Fibroblast of lung (primary cell): ENCODE measurements around the gene FAF2. TPM values are rescaled to one million over a fixed set of nuclear protein-coding genes. Genes with fewer than 3 reads are reported as not detected.

Source experiments
- DNase-seq, 2 donors: peaks; one replicate each; pipeline versions ENCODE4 v3.0.0 to v3.0.0-alpha.2; 2010; ENCODE audit warnings: low read depth in 2 of 2
- H2AFZ ChIP-seq: 2 replicates; pipeline ENCODE4 v1.5.1; 2012; ENCODE audit warnings: low read length, control low read depth, inconsistent platforms
- H3K27ac ChIP-seq: 2 replicates; pipeline ENCODE4 v1.5.1; 2011; ENCODE audit warnings: low read length, control low read depth; ENCODE audit not compliant: insufficient read depth
- H3K27me3 ChIP-seq: 2 replicates; pipeline ENCODE4 v1.5.1; 2011; ENCODE audit warnings: mild to moderate bottlenecking, low read length; ENCODE audit not compliant: control insufficient read depth, insufficient read depth
- H3K36me3 ChIP-seq: 2 replicates; pipeline ENCODE4 v1.5.1; 2011; ENCODE audit warnings: low read length; ENCODE audit not compliant: control insufficient read depth, insufficient read depth
- H3K4me1 ChIP-seq: 2 replicates; pipeline ENCODE4 v1.5.1; 2011; ENCODE audit warnings: low read length; ENCODE audit not compliant: control insufficient read depth, insufficient read depth; ENCODE audit errors: extremely low read depth
- H3K4me2 ChIP-seq: 2 replicates; pipeline ENCODE4 v1.5.1; 2011; ENCODE audit warnings: low read length, control low read depth; ENCODE audit not compliant: insufficient read depth; ENCODE audit errors: extremely low read depth
- H3K4me3 ChIP-seq, 4 experiments: fragments of 200-600 bp in 1 of 4; sonication (generic) in 1 of 4; replicated peaks in 1 of 4; 2 replicates each; pipeline ENCODE4 v1.5.1; 2011 to 2016; ENCODE audit warnings: low read length in 4 of 4, low read depth in 3 of 4, mild to moderate bottlenecking in 3 of 4, control low read depth in 2 of 4, inconsistent platforms in 1 of 4, mixed read lengths in 1 of 4; ENCODE audit not compliant: insufficient read depth in 1 of 4; ENCODE audit errors: control extremely low read depth in 1 of 4
- H3K79me2 ChIP-seq: 2 replicates; pipeline ENCODE4 v1.5.1; 2012; ENCODE audit warnings: mild to moderate bottlenecking, low read length, inconsistent platforms; ENCODE audit not compliant: control insufficient read depth, insufficient read depth
- H3K9ac ChIP-seq: 2 replicates; pipeline ENCODE4 v1.5.1; 2011; ENCODE audit warnings: mild to moderate bottlenecking, low read length, control low read depth; ENCODE audit not compliant: insufficient read depth
- H3K9me3 ChIP-seq: 2 replicates; pipeline ENCODE4 v1.5.1; 2012; ENCODE audit warnings: low read depth, low read length; ENCODE audit not compliant: control insufficient read depth, insufficient read depth
- H4K20me1 ChIP-seq: 2 replicates; pipeline ENCODE4 v1.5.1; 2011; ENCODE audit warnings: low read length; ENCODE audit not compliant: control insufficient read depth, insufficient read depth; ENCODE audit errors: extremely low read depth
- EZH2 ChIP-seq: IDR thresholded peaks from 2 replicates; pipeline ENCODE4 v1.5.1; 2012; ENCODE audit warnings: low read length, control low read depth, mild to moderate bottlenecking; ENCODE audit errors: missing control alignments
- polyA plus RNA-seq, 2 donors: library from polyadenylated mRNA; depleted of rRNA in 1 of 2; stranded (reverse) in 1 of 2; unstranded in 1 of 2; fragments of >200 nt; gene quantifications; 2 replicates each; pipeline ENCODE4 v1.2.1, GENCODE V29; 2011 to 2012; ENCODE audit warnings: missing spikeins in 1 of 2
- total RNA-seq: library from RNA; depleted of rRNA; stranded (reverse); fragments of >200 nt; gene quantifications from 2 replicates; pipeline ENCODE4 v1.2.1, GENCODE V29; 2014
- TF ChIP-seq, protein P1 (sequence below), 2 donors: IDR thresholded peaks in 1 of 2; conservative IDR thresholded peaks in 1 of 2; 1 replicate in 1 of 2; 2 replicates in 1 of 2; pipeline ENCODE4 v1.5.1; 2011 to 2012; ENCODE audit warnings: low read length in 2 of 2, control low read depth in 1 of 2, inconsistent platforms in 1 of 2, low read depth in 1 of 2, mild to moderate bottlenecking in 1 of 2

FAF2 gene
- total and polyA plus RNA-seq, 2 donors (not counting 1 experiment from before 2014, with no cell fraction given) = 38.5 to 55.5 TPM

DNA sequence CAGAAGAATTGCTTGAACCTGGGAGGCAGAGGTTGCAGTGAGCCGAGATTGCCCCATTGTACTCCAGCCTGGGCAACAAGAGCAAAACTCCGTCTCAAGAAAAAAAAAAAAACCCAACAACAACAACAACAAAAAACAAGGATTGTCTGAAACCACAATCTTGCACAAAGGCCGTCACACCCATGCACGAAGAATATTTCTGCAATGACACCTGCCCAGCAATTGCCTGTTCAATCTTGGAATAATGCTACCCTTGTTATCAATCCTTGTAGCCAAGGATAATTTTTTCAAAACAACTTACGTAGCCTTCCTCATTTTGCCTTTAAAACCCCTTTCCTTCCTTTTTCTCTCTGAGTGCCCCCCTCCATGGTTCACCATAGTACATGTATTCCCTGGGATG lies 28.1 kb upstream of the FAF2 start:
- TF ChIP-seq, protein P1, sequence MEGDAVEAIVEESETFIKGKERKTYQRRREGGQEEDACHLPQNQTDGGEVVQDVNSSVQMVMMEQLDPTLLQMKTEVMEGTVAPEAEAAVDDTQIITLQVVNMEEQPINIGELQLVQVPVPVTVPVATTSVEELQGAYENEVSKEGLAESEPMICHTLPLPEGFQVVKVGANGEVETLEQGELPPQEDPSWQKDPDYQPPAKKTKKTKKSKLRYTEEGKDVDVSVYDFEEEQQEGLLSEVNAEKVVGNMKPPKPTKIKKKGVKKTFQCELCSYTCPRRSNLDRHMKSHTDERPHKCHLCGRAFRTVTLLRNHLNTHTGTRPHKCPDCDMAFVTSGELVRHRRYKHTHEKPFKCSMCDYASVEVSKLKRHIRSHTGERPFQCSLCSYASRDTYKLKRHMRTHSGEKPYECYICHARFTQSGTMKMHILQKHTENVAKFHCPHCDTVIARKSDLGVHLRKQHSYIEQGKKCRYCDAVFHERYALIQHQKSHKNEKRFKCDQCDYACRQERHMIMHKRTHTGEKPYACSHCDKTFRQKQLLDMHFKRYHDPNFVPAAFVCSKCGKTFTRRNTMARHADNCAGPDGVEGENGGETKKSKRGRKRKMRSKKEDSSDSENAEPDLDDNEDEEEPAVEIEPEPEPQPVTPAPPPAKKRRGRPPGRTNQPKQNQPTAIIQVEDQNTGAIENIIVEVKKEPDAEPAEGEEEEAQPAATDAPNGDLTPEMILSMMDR (conservative IDR thresholded peaks at IDR 0.05 in 1 of 2, IDR thresholded peaks at IDR 0.05 in 1 of 2; ENCODE audit: low read depth in 1 of 2, low read length in 2 of 2) = no peak
- TF ChIP-seq EZH2 = no peak
- Histone ChIP-seq H4K20me1 (no peaks in the 10 kb centered on the region), H3K36me3 (no peaks in the 10 kb centered on the region), H3K9me3 (no peaks in the 10 kb centered on the region), H3K4me2 (no peak overlapping the region), H3K9ac (no peak overlapping the region), H3K27me3 (no peaks in the 10 kb centered on the region), H3K4me3 (no peak overlapping the region), H3K79me2 (peaks cover 11% of the 10 kb centered on the region), H2AFZ (no peak overlapping the region), H3K27ac (no peak overlapping the region), H3K4me1 (peaks cover 4% of the 10 kb centered on the region)
- DNase-seq = no peak

DNA sequence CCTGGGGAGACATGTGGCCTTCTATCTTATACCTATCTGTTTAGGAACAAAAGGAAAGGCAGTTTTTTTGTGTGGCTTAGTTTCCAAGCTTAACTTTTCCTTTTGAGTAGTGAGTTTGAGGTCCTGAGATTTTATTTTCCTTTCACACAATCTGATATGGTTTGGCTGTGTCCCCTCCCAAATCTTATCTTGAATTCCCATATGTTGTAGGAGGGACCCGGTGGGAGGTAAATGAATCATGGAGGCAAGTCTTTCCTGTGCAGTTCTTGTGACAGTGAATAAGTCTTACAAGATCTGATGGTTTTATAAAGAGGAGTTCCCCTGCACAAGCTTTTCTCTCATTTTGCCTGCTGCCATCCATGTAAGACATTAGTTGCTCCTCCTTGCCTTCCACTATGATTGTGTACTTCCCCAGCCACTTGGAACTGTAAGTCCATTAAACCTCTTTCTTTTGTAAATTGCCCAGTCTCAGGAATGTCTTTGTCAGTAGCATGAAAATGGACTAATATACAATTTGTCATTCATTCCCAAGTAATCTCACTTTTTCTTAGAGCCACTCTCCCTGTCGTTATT lies 27.1 kb upstream of the FAF2 start:
- H3K27me3 ChIP-seq = no peaks in the 10 kb centered on the region
- no peak for TF ChIP-seq EZH2
- TF ChIP-seq, protein P1 (conservative IDR thresholded peaks at IDR 0.05 in 1 of 2, IDR thresholded peaks at IDR 0.05 in 1 of 2; ENCODE audit: low read depth in 1 of 2, low read length in 2 of 2) = no peak
- H3K9ac ChIP-seq = no peak overlapping the region
- H3K79me2 ChIP-seq = peaks cover 1% of the 10 kb centered on the region
- H3K4me2 ChIP-seq = no peak overlapping the region
- no peak for DNase-seq
- no peak overlapping the region for H2AFZ ChIP-seq
- H3K4me1 ChIP-seq = peaks cover 2% of the 10 kb centered on the region
- no peaks in the 10 kb centered on the region for H4K20me1 ChIP-seq
- no peaks in the 10 kb centered on the region for H3K9me3 ChIP-seq
- no peaks in the 10 kb centered on the region for H3K36me3 ChIP-seq
- H3K27ac ChIP-seq = no peak overlapping the region
- H3K4me3 ChIP-seq = no peak overlapping the region

DNA sequence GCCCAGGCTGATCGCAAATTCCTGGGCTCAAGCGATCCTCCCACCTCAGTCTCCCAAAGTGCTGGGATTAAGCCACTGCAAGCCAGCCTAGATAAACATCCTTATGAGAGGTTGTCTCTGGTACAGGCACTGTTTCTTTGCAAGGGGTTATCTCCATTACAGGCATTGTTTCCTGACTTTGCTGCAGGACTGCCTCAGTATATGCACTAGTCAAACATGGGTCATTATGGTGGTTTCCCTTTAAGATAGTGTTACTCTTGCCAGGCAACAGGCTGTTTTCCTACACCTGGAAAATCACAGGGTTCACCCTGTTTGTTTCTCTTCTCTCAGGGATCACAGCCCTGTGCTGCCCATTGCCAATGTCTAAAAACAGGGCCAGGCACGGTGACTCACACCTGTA lies 24.0 kb upstream of the FAF2 start:
- Histone ChIP-seq H2AFZ (no peak overlapping the region), H4K20me1 (no peaks in the 10 kb centered on the region), H3K4me3 (no peak overlapping the region), H3K9ac (no peak overlapping the region), H3K9me3 (no peaks in the 10 kb centered on the region), H3K36me3 (no peaks in the 10 kb centered on the region), H3K4me1 (no peaks in the 10 kb centered on the region), H3K4me2 (no peak overlapping the region), H3K27me3 (no peaks in the 10 kb centered on the region), H3K27ac (no peak overlapping the region), H3K79me2 (no peaks in the 10 kb centered on the region)
- TF ChIP-seq, protein P1 (conservative IDR thresholded peaks at IDR 0.05 in 1 of 2, IDR thresholded peaks at IDR 0.05 in 1 of 2; ENCODE audit: low read depth in 1 of 2, low read length in 2 of 2) = no peak
- no peak for TF ChIP-seq EZH2
- no peak for DNase-seq
